HCT116 (cell line): ENCODE measurements around the gene PRKCH. TPM values are rescaled to one million over a fixed set of nuclear protein-coding genes. Genes with fewer than 3 reads are reported as not detected.

ENCODE experiments used
- ATAC-seq: fragments of 200-7000 bp; cut with Tn5 transposase; 2 replicates; pipeline ENCODE4 v1.9.1; 2020; ENCODE audit warnings: mild to moderate bottlenecking, moderate library complexity
- BruUV-seq: library from RNA; stranded (reverse); fragments of 400-500 nt; replicated peaks from 2 replicates; lab custom pipeline; 2021; lab: Mats Ljungman, UMichigan
- CTCF ChIA-PET: fragments of 300-600 bp; sonication (Branson Sonifier 250); formaldehyde crosslinking; loops from one replicate; lab custom pipeline; 2021; ENCODE audit warnings: antibody characterized with exemption; lab: Charles Lee
- POLR2A ChIA-PET: fragments of 300-600, 350-600 bp; sonication (Branson Sonifier 250); formaldehyde crosslinking; loops from one replicate; lab custom pipeline; 2021; ENCODE audit warnings: antibody characterized with exemption; lab: Charles Lee
- RAD21 ChIA-PET, 2 experiments: fragments of 300-600 bp; sonication (Branson Sonifier 250); formaldehyde crosslinking; loops; one replicate each; lab custom pipeline; 2023; ENCODE audit warnings: low total read pairs in 2 of 2; ENCODE audit not compliant: uncharacterized antibody in 2 of 2, unreplicated experiment in 2 of 2, low non-redundant PET in 1 of 2; lab: Charles Lee
- DNase-seq: peaks from one replicate; pipeline ENCODE4 v3.0.0-alpha.2; 2010; ENCODE audit warnings: low read depth, low spot score
- H2AFZ ChIP-seq: fragments of 200-600 bp; shearing (Covaris generic), sonication (generic); 2 replicates; pipeline ENCODE4 v1.6.1; 2017; ENCODE audit warnings: low read depth, mixed run types, mixed read lengths, antibody characterized with exemption, low read length; ENCODE audit not compliant: poor library complexity, severe bottlenecking
- H3K27ac ChIP-seq: 2 replicates; pipeline ENCODE4 v1.5.1; 2012; ENCODE audit warnings: low read depth, low read length
- H3K27me3 ChIP-seq: fragments of 200-600 bp; sonication (generic); 2 replicates; pipeline ENCODE4 v1.6.1; 2016; ENCODE audit warnings: mixed run types, low read length, mixed read lengths; ENCODE audit not compliant: insufficient read depth
- H3K36me3 ChIP-seq, 2 experiments: fragments of 200-500 bp in 1 of 2; fragments of 200-600 bp in 1 of 2; sonication (Bioruptor generic) in 1 of 2; sonication (generic) in 1 of 2; 2 replicates each; pipeline versions ENCODE4 v1.5.1 to v1.6.1; 2014 to 2016; ENCODE audit warnings: low read length in 2 of 2, inconsistent platforms in 1 of 2, mixed read lengths in 1 of 2, mixed run types in 1 of 2; ENCODE audit not compliant: insufficient read depth in 2 of 2, control insufficient read depth in 1 of 2
- H3K4me1 ChIP-seq, 2 experiments: fragments of 200-600 bp in 1 of 2; sonication (generic) in 1 of 2; 2 replicates each; pipeline versions ENCODE4 v1.5.1 to v1.6.1; 2012 to 2017; ENCODE audit warnings: low read length in 2 of 2, inconsistent platforms in 1 of 2, mild to moderate bottlenecking in 1 of 2, mixed read lengths in 1 of 2, mixed run types in 1 of 2, moderate library complexity in 1 of 2; ENCODE audit not compliant: insufficient read depth in 2 of 2, control insufficient read depth in 1 of 2
- H3K4me2 ChIP-seq: fragments of 200-600 bp; sonication (generic); 2 replicates; pipeline ENCODE4 v1.6.1; 2017; ENCODE audit warnings: mixed run types, low read length, mixed read lengths
- H3K4me3 ChIP-seq, 2 experiments: fragments of 200-600 bp in 1 of 2; sonication (generic) in 1 of 2; replicated peaks in 1 of 2; 2 replicates each; pipeline ENCODE4 v1.5.1; 2011 to 2016; ENCODE audit warnings: low read length in 2 of 2, control low read depth in 1 of 2, low read depth in 1 of 2, mild to moderate bottlenecking in 1 of 2, mixed read lengths in 1 of 2, mixed run types in 1 of 2
- H3K79me2 ChIP-seq: fragments of 200-600 bp; sonication (generic); 2 replicates; pipeline ENCODE4 v1.6.1; 2017; ENCODE audit warnings: mild to moderate bottlenecking, mixed run types, low read length, moderate library complexity, mixed read lengths; ENCODE audit not compliant: insufficient read depth
- H3K9ac ChIP-seq: fragments of 200-600 bp; sonication (generic); 2 replicates; pipeline ENCODE4 v1.6.1; 2016; ENCODE audit warnings: low read length, mixed read lengths
- H3K9me2 ChIP-seq: fragments of 200-600 bp; sonication (generic), shearing (Covaris generic); 2 replicates; pipeline ENCODE4 v1.6.1; 2017; ENCODE audit warnings: mixed run types, mild to moderate bottlenecking, moderate library complexity; ENCODE audit not compliant: insufficient read depth
- H3K9me3 ChIP-seq, 2 experiments: fragments of 200-500 bp in 1 of 2; fragments of 200-600 bp in 1 of 2; sonication (Bioruptor generic) in 1 of 2; sonication (generic) in 1 of 2; 2 replicates each; pipeline ENCODE4 v1.6.1; 2014 to 2017; ENCODE audit warnings: low read length in 2 of 2, mixed read lengths in 2 of 2, inconsistent platforms in 1 of 2, low read depth in 1 of 2, mild to moderate bottlenecking in 1 of 2, mixed run types in 1 of 2, moderate library complexity in 1 of 2; ENCODE audit not compliant: control insufficient read depth in 1 of 2, insufficient read depth in 1 of 2
- H4K20me1 ChIP-seq: fragments of 200-600 bp; sonication (generic), shearing (Covaris generic); 2 replicates; pipeline ENCODE4 v1.6.1; 2017; ENCODE audit warnings: mixed run types, mild to moderate bottlenecking, moderate library complexity; ENCODE audit not compliant: insufficient read depth
- CBX3 ChIP-seq: IDR thresholded peaks from 2 replicates; pipeline ENCODE4 v1.6.1; 2012; ENCODE audit warnings: low read depth
- CEBPB ChIP-seq: IDR thresholded peaks from 2 replicates; pipeline ENCODE4 v1.6.1; 2012; ENCODE audit warnings: low read depth
- EZH2phosphoT487 ChIP-seq: fragments of 200-600 bp; IDR thresholded peaks from 2 replicates; pipeline ENCODE4 v1.6.1; 2018; ENCODE audit warnings: antibody characterized with exemption, borderline replicate concordance
- JUND ChIP-seq: IDR thresholded peaks from 2 replicates; pipeline ENCODE4 v1.6.1; 2012
- POLR2A ChIP-seq: IDR thresholded peaks from 2 replicates; pipeline ENCODE4 v1.7.0; 2011; ENCODE audit warnings: borderline replicate concordance; ENCODE audit not compliant: insufficient read depth, insufficient read length; ENCODE audit errors: extremely low read depth
- POLR2AphosphoS5 ChIP-seq: IDR thresholded peaks from 2 replicates; pipeline ENCODE4 v1.6.1; 2011; ENCODE audit warnings: mild to moderate bottlenecking, low read depth, low read length, moderate library complexity
- RAD21 ChIP-seq: IDR thresholded peaks from 2 replicates; pipeline ENCODE4 v1.6.1; 2012; ENCODE audit warnings: low read depth, mild to moderate bottlenecking
- SIN3A ChIP-seq: IDR thresholded peaks from 2 replicates; pipeline ENCODE4 v1.6.1; 2012; ENCODE audit warnings: low read depth
- SRF ChIP-seq: IDR thresholded peaks from 2 replicates; pipeline ENCODE4 v1.6.1; 2012; ENCODE audit warnings: low read depth
- YY1 ChIP-seq: IDR thresholded peaks from 2 replicates; pipeline ENCODE4 v1.6.1; 2011; ENCODE audit warnings: low read length, low read depth, moderate library complexity, mild to moderate bottlenecking; ENCODE audit not compliant: insufficient replicate concordance; ENCODE audit errors: extremely low read depth
- ZNF274 ChIP-seq: fragments of 200-500 bp; sonication (Bioruptor generic); IDR thresholded peaks from 2 replicates; pipeline ENCODE4 v1.6.1; 2014; ENCODE audit warnings: mild to moderate bottlenecking, low read depth, low read length, inconsistent platforms
- intact Hi-C: fragments of 100-400 bp; cut with micrococcal nuclease; formaldehyde crosslinking; loops from 2 replicates; pipeline ENCODE4 v1.10.0; 2022
- total RNA-seq: library from RNA; stranded (reverse); gene quantifications from one replicate; pipeline ENCODE4 v1.2.1, GENCODE V29; 2021; ENCODE audit not compliant: unreplicated experiment
- TF ChIP-seq, protein P1 (sequence below): IDR thresholded peaks from 2 replicates; pipeline ENCODE4 v1.6.1; 2012
- TF ChIP-seq, protein P2 (sequence below): IDR thresholded peaks from 2 replicates; pipeline ENCODE4 v1.6.1; 2012
- TF ChIP-seq, protein P3 (sequence below): IDR thresholded peaks from 2 replicates; pipeline ENCODE4 v1.6.1; 2012; ENCODE audit warnings: low read depth
- TF ChIP-seq, protein P4 (sequence below), 3 experiments: fragments of 200-600 bp in 1 of 3; sonication (generic) in 1 of 3; IDR thresholded peaks in 2 of 3; conservative IDR thresholded peaks in 1 of 3; 2 replicates each; pipeline ENCODE4 v1.5.1; 2012 to 2017; ENCODE audit warnings: low read depth in 2 of 3, low read length in 2 of 3, antibody characterized with exemption in 1 of 3, borderline replicate concordance in 1 of 3, control low read depth in 1 of 3, mild to moderate bottlenecking in 1 of 3, mixed read lengths in 1 of 3, mixed run types in 1 of 3, moderate library complexity in 1 of 3; ENCODE audit not compliant: insufficient read depth in 1 of 3

Gene PRKCH
- total RNA-seq, 1 experiment from 2014 or later = 16.6 TPM

DNA sequence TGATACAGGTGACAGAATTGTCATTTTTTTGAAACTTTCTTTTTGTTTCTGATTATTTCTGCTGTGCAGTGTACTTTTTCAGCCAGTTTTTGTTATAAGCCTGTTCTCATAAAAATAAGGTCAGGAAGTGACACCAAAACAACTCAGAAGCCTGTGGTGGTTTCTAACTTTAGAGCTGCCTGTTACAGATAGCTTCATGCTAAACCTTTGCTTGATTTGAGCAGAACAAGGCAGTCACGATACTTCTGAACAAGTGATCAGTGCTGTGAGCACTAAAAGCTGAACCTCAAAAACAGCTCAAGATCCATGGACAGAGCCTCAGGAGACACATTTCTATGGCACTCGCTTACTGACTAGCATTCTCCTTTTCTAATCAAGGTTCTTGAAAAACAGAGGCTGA, 82.0 kb downstream of the PRKCH start:
- intact Hi-C loops = no loop called here
- H3K79me2 ChIP-seq = no peaks in the 10 kb centered on the region
- no peaks in the 10 kb centered on the region for H3K36me3 ChIP-seq
- H3K27ac ChIP-seq = no peak overlapping the region
- no peak overlapping the region for H3K9ac ChIP-seq
- TF ChIP-seq POLR2A = no peak
- no peak for TF ChIP-seq YY1
- no peak for TF ChIP-seq SRF
- TF ChIP-seq, protein P1, sequence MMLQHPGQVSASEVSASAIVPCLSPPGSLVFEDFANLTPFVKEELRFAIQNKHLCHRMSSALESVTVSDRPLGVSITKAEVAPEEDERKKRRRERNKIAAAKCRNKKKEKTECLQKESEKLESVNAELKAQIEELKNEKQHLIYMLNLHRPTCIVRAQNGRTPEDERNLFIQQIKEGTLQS = no peak
- TF ChIP-seq POLR2AphosphoS5 = no peak
- TF ChIP-seq CBX3 = no peak
- TF ChIP-seq CEBPB = no peak
- TF ChIP-seq, protein P2, sequence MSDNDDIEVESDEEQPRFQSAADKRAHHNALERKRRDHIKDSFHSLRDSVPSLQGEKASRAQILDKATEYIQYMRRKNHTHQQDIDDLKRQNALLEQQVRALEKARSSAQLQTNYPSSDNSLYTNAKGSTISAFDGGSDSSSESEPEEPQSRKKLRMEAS = no peak
- TF ChIP-seq, protein P3, sequence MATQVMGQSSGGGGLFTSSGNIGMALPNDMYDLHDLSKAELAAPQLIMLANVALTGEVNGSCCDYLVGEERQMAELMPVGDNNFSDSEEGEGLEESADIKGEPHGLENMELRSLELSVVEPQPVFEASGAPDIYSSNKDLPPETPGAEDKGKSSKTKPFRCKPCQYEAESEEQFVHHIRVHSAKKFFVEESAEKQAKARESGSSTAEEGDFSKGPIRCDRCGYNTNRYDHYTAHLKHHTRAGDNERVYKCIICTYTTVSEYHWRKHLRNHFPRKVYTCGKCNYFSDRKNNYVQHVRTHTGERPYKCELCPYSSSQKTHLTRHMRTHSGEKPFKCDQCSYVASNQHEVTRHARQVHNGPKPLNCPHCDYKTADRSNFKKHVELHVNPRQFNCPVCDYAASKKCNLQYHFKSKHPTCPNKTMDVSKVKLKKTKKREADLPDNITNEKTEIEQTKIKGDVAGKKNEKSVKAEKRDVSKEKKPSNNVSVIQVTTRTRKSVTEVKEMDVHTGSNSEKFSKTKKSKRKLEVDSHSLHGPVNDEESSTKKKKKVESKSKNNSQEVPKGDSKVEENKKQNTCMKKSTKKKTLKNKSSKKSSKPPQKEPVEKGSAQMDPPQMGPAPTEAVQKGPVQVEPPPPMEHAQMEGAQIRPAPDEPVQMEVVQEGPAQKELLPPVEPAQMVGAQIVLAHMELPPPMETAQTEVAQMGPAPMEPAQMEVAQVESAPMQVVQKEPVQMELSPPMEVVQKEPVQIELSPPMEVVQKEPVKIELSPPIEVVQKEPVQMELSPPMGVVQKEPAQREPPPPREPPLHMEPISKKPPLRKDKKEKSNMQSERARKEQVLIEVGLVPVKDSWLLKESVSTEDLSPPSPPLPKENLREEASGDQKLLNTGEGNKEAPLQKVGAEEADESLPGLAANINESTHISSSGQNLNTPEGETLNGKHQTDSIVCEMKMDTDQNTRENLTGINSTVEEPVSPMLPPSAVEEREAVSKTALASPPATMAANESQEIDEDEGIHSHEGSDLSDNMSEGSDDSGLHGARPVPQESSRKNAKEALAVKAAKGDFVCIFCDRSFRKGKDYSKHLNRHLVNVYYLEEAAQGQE = no peak
- no peak for TF ChIP-seq JUND
- TF ChIP-seq RAD21 = no peak
- TF ChIP-seq SIN3A = no peak
- TF ChIP-seq EZH2phosphoT487 = no peak
- TF ChIP-seq, protein P4, sequence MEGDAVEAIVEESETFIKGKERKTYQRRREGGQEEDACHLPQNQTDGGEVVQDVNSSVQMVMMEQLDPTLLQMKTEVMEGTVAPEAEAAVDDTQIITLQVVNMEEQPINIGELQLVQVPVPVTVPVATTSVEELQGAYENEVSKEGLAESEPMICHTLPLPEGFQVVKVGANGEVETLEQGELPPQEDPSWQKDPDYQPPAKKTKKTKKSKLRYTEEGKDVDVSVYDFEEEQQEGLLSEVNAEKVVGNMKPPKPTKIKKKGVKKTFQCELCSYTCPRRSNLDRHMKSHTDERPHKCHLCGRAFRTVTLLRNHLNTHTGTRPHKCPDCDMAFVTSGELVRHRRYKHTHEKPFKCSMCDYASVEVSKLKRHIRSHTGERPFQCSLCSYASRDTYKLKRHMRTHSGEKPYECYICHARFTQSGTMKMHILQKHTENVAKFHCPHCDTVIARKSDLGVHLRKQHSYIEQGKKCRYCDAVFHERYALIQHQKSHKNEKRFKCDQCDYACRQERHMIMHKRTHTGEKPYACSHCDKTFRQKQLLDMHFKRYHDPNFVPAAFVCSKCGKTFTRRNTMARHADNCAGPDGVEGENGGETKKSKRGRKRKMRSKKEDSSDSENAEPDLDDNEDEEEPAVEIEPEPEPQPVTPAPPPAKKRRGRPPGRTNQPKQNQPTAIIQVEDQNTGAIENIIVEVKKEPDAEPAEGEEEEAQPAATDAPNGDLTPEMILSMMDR (IDR thresholded peaks at IDR 0.05 in 2 of 3, conservative IDR thresholded peaks at IDR 0.05 in 1 of 3; ENCODE audit: borderline replicate concordance in 1 of 3, insufficient read depth in 1 of 3, low read depth in 2 of 3, low read length in 2 of 3) = no peak
- no peak for TF ChIP-seq ZNF274
- BruUV-seq = no TSS peak
- H3K27me3 ChIP-seq = no peaks in the 10 kb centered on the region
- DNase-seq = no peak
- ChIA-PET POLR2A (no interaction called here), RAD21 (no interaction called here), CTCF (no interaction called here)
- no peaks in the 10 kb centered on the region for H4K20me1 ChIP-seq
- H3K4me2 ChIP-seq = no peak overlapping the region
- ATAC-seq = no peak
- no peaks in the 10 kb centered on the region for H3K4me1 ChIP-seq
- H3K9me3 ChIP-seq = no peaks in the 10 kb centered on the region
- H3K9me2 ChIP-seq = no peaks in the 10 kb centered on the region
- no peak overlapping the region for H3K4me3 ChIP-seq
- H2AFZ ChIP-seq = no peak overlapping the region
